CD14-positive monocyte (primary cell): Measurements from ENCODE around the gene DENND4C. TPM values are rescaled to one million over a fixed set of nuclear protein-coding genes. Genes with fewer than 3 reads are reported as not detected.
"Not testable (repeated sequence)": the region's sequence is repeated elsewhere in the genome, so short reads cannot be mapped to it uniquely, and the experiment has no call there.

ENCODE experiments used
- DNase-seq, 3 donors: peaks; one replicate each; pipeline ENCODE4 v3.0.0-alpha.2; 2011 to 2022
- H2AFZ ChIP-seq: 2 replicates; pipeline ENCODE4 v1.6.0; 2012; ENCODE audit warnings: mild to moderate bottlenecking, low read depth, low read length, inconsistent platforms; ENCODE audit not compliant: insufficient read depth, poor library complexity, severe bottlenecking
- H3K27ac ChIP-seq, 2 donors: 1 replicate in 1 of 2; 2 replicates in 1 of 2; pipeline ENCODE4 v1.5.1; 2012 to 2013; ENCODE audit warnings: low read length in 2 of 2, control low read depth in 1 of 2, inconsistent platforms in 1 of 2, low read depth in 1 of 2, mild to moderate bottlenecking in 1 of 2
- H3K27me3 ChIP-seq, 2 donors: one replicate each; pipeline versions ENCODE4 v1.6.0 to v1.6.1; 2011 to 2013; ENCODE audit warnings: low read length in 2 of 2; ENCODE audit not compliant: control insufficient read depth in 2 of 2, insufficient read depth in 2 of 2
- H3K36me3 ChIP-seq, 2 donors: replicated peaks in 1 of 2; 1 replicate in 1 of 2; 2 replicates in 1 of 2; pipeline versions ENCODE4 v1.5.1 to v1.6.1; 2012 to 2013; ENCODE audit warnings: low read length in 2 of 2, control low read depth in 1 of 2, inconsistent platforms in 1 of 2, mild to moderate bottlenecking in 1 of 2; ENCODE audit not compliant: insufficient read depth in 2 of 2, control insufficient read depth in 1 of 2
- H3K4me1 ChIP-seq, 2 donors: 1 replicate in 1 of 2; 2 replicates in 1 of 2; pipeline versions ENCODE4 v1.5.1 to v1.6.1; 2012 to 2013; ENCODE audit warnings: low read length in 2 of 2, control low read depth in 1 of 2, inconsistent platforms in 1 of 2, mild to moderate bottlenecking in 1 of 2, moderate library complexity in 1 of 2; ENCODE audit not compliant: insufficient read depth in 2 of 2, control insufficient read depth in 1 of 2
- H3K4me2 ChIP-seq: replicated peaks from 2 replicates; pipeline ENCODE3; 2012; ENCODE audit warnings: low read length, moderate library complexity, mild to moderate bottlenecking; ENCODE audit not compliant: poor library complexity, severe bottlenecking; ENCODE audit errors: extremely low read depth
- H3K4me3 ChIP-seq, 3 experiments: fragments of 200-600 bp in 1 of 3; sonication (generic) in 1 of 3; replicated peaks in 1 of 3; 1 replicate in 2 of 3; 2 replicates in 1 of 3; pipeline ENCODE4 v1.5.1; 2011 to 2013; ENCODE audit warnings: low read length in 3 of 3, mild to moderate bottlenecking in 3 of 3, control low read depth in 2 of 3, low read depth in 2 of 3, inconsistent platforms in 1 of 3, moderate library complexity in 1 of 3
- H3K79me2 ChIP-seq: 2 replicates; pipeline ENCODE4 v1.6.0; 2012; ENCODE audit warnings: mild to moderate bottlenecking, control low read depth, inconsistent platforms, low read length, moderate library complexity; ENCODE audit not compliant: insufficient read depth
- H3K9ac ChIP-seq: 2 replicates; pipeline ENCODE4 v1.6.0; 2017; ENCODE audit warnings: low read length, mild to moderate bottlenecking; ENCODE audit not compliant: insufficient read depth, poor library complexity, severe bottlenecking
- H3K9me3 ChIP-seq, 2 donors: replicated peaks in 1 of 2; 1 replicate in 1 of 2; 2 replicates in 1 of 2; pipeline versions ENCODE4 v1.5.1 to v1.6.1; 2012 to 2013; ENCODE audit warnings: low read length in 2 of 2, control low read depth in 1 of 2; ENCODE audit not compliant: control insufficient read depth in 1 of 2, insufficient read depth in 1 of 2
- H4K20me1 ChIP-seq: 2 replicates; pipeline ENCODE4 v1.6.0; 2012; ENCODE audit warnings: mild to moderate bottlenecking, low read length, control low read depth, moderate library complexity; ENCODE audit not compliant: insufficient read depth
- H3K27ac Mint-ChIP-seq, 7 donors: one replicate each; pipeline ENCODE4 v1.8.0; 2020; ENCODE audit warnings: mild to moderate bottlenecking in 7 of 7, mixed read lengths in 7 of 7, moderate library complexity in 6 of 7, inconsistent platforms in 2 of 7
- H3K27me3 Mint-ChIP-seq, 3 donors: one replicate each; pipeline ENCODE4 v1.8.0; 2021 to 2022; ENCODE audit warnings: low read depth in 3 of 3, mild to moderate bottlenecking in 3 of 3, mixed read lengths in 3 of 3, moderate library complexity in 3 of 3, inconsistent platforms in 1 of 3
- H3K36me3 Mint-ChIP-seq, 2 donors: one replicate each; pipeline ENCODE4 v1.8.0; 2020; ENCODE audit warnings: mixed read lengths in 2 of 2, inconsistent platforms in 1 of 2, mild to moderate bottlenecking in 1 of 2
- H3K4me1 Mint-ChIP-seq: one replicate; pipeline ENCODE4 v1.8.0; 2020; ENCODE audit warnings: mild to moderate bottlenecking, mixed read lengths
- H3K4me3 Mint-ChIP-seq, 2 donors: one replicate each; pipeline ENCODE4 v1.8.0; 2020; ENCODE audit warnings: mild to moderate bottlenecking in 2 of 2, mixed read lengths in 2 of 2, moderate library complexity in 1 of 2
- H3K9me3 Mint-ChIP-seq, 7 donors: one replicate each; pipeline ENCODE4 v1.8.0; 2020 to 2022; ENCODE audit warnings: mixed read lengths in 7 of 7, mild to moderate bottlenecking in 6 of 7, moderate library complexity in 6 of 7, inconsistent platforms in 2 of 7
- WGBS: methylation state at CpG from one replicate; pipeline ENCODE4 v1.1.5; 2013; ENCODE audit warnings: missing lambda C conversion rate; ENCODE audit not compliant: insufficient coverage; 5-methylcytosine and 5-hydroxymethylcytosine counted together
- intact Hi-C, 2 donors: fragments of 100-400 bp; cut with micrococcal nuclease; formaldehyde crosslinking; loops; one replicate each; pipeline versions ENCODE4 v1.15.0 to v1.15.1; 2023
- polyA plus RNA-seq, 3 donors: library from polyadenylated mRNA; depleted of rRNA in 1 of 3; unstranded in 2 of 3; stranded (reverse) in 1 of 3; fragments of 300-500 nt in 2 of 3; fragments of >200 nt in 1 of 3; fragmentation: Illumina TruSeq in 2 of 3; gene quantifications; 1 replicate in 2 of 3; 2 replicates in 1 of 3; pipeline ENCODE4 v1.2.3, GENCODE V29; 2012 to 2021
- TF ChIP-seq, protein P1 (sequence below): fragments of 200-600 bp; IDR thresholded peaks from one replicate; pipeline ENCODE4 v1.8.0; 2022; ENCODE audit warnings: antibody characterized with exemption, mild to moderate bottlenecking

The DENND4C gene
- polyA plus RNA-seq, 3 donors, result 8.1 to 15.4 (median 12.7) TPM

GRCh38 chr9:19255821-19256220, 25.3 kb downstream of the DENND4C start:
- Mint-ChIP-seq H3K4me1 (peaks cover 7% of the 10 kb centered on the region), H3K27ac (no peak overlapping the region), H3K27me3 (peaks cover 0 to 1% (median 0%) of the 10 kb centered on the region in 3 donors), H3K9me3 (peaks cover 0 to 3% (median 0%) of the 10 kb centered on the region in 7 donors), H3K4me3 (no peak overlapping the region), H3K36me3 (peaks cover 0 to 6% of the 10 kb centered on the region in 2 donors)
- Histone ChIP-seq H2AFZ (no peak overlapping the region), H3K36me3 (no peaks in the 10 kb centered on the region), H3K79me2 (peaks cover 55% of the 10 kb centered on the region), H3K9me3 (no peaks in the 10 kb centered on the region), H3K4me3 (no peak overlapping the region), H3K27ac (no peak overlapping the region), H4K20me1 (peaks cover 87% of the 10 kb centered on the region), H3K4me2 (no peak overlapping the region), H3K9ac (no peak overlapping the region), H3K4me1 (no peaks in the 10 kb centered on the region), H3K27me3 (no peaks in the 10 kb centered on the region)
- TF ChIP-seq, protein P1, sequence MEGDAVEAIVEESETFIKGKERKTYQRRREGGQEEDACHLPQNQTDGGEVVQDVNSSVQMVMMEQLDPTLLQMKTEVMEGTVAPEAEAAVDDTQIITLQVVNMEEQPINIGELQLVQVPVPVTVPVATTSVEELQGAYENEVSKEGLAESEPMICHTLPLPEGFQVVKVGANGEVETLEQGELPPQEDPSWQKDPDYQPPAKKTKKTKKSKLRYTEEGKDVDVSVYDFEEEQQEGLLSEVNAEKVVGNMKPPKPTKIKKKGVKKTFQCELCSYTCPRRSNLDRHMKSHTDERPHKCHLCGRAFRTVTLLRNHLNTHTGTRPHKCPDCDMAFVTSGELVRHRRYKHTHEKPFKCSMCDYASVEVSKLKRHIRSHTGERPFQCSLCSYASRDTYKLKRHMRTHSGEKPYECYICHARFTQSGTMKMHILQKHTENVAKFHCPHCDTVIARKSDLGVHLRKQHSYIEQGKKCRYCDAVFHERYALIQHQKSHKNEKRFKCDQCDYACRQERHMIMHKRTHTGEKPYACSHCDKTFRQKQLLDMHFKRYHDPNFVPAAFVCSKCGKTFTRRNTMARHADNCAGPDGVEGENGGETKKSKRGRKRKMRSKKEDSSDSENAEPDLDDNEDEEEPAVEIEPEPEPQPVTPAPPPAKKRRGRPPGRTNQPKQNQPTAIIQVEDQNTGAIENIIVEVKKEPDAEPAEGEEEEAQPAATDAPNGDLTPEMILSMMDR, result no peak
- intact Hi-C loops, result no loop called here
- DNase-seq, result no peak

GRCh38 chr9:19259665-19260255, 29.3 kb downstream of the DENND4C start:
- H3K4me3 ChIP-seq, H3K4me1 ChIP-seq, H3K4me1 Mint-ChIP-seq, H3K4me2 ChIP-seq, H3K27me3 ChIP-seq, H3K9ac ChIP-seq, H2AFZ ChIP-seq, H3K9me3 ChIP-seq, H3K9me3 Mint-ChIP-seq, H3K27me3 Mint-ChIP-seq, H3K36me3 ChIP-seq, H3K27ac Mint-ChIP-seq, H3K36me3 Mint-ChIP-seq, H3K4me3 Mint-ChIP-seq, DNase-seq, intact Hi-C loops, H3K27ac ChIP-seq: not testable (repeated sequence)
- peaks cover 89% of the 10 kb centered on the region for H4K20me1 ChIP-seq
- 83% methylated on average over 1 of the region's 8 CpGs for WGBS
- H3K79me2 ChIP-seq, result peaks cover 51% of the 10 kb centered on the region

- H3K4me1 Mint-ChIP-seq, H3K27me3 Mint-ChIP-seq: not testable (repeated sequence)
- WGBS, result no CpG with 5 or more reads among the region's 4 CpGs
Measured at GRCh38 chr9:19265602-19266001, 35.1 kb downstream of the DENND4C start.

GRCh38 chr9:19266778-19267384, 36.4 kb downstream of the DENND4C start:
- H4K20me1 ChIP-seq, result peaks cover 80% of the 10 kb centered on the region
- peaks cover 61% of the 10 kb centered on the region for H3K79me2 ChIP-seq
- peaks cover 8 to 13% of the 10 kb centered on the region in 2 donors for H3K9me3 ChIP-seq
- H3K4me2 ChIP-seq, H3K27ac ChIP-seq, H3K36me3 ChIP-seq, H3K27me3 Mint-ChIP-seq, DNase-seq, H3K27me3 ChIP-seq, H3K9ac ChIP-seq, H3K4me1 Mint-ChIP-seq, H3K9me3 Mint-ChIP-seq, H3K4me1 ChIP-seq, intact Hi-C loops, H3K36me3 Mint-ChIP-seq, H3K4me3 ChIP-seq, H3K27ac Mint-ChIP-seq, H2AFZ ChIP-seq, H3K4me3 Mint-ChIP-seq: not testable (repeated sequence)
- 80% methylated on average over 1 of the region's 3 CpGs for WGBS

More at GRCh38 chr9:19265602-19266001, 35.1 kb downstream of the DENND4C start:
- H3K4me1 ChIP-seq, H3K36me3 Mint-ChIP-seq, H3K9ac ChIP-seq, H3K4me3 Mint-ChIP-seq, intact Hi-C loops, H3K27ac ChIP-seq, H3K9me3 ChIP-seq, H3K4me2 ChIP-seq, H3K9me3 Mint-ChIP-seq, H3K36me3 ChIP-seq, H3K27me3 ChIP-seq, H3K4me3 ChIP-seq, H3K27ac Mint-ChIP-seq, H2AFZ ChIP-seq, DNase-seq: not testable (repeated sequence)
- Histone ChIP-seq H3K79me2 (peaks cover 62% of the 10 kb centered on the region), H4K20me1 (peaks cover 84% of the 10 kb centered on the region)
